AG08395 (cell line): ENCODE measurements around the gene OBSCN.
"Not testable (repeated sequence)": the region's sequence is repeated elsewhere in the genome, so short reads cannot be mapped to it uniquely, and the experiment has no call there.

Experiments used
- DNase-seq: peaks from one replicate; pipeline ENCODE4 v3.0.0; 2012; ENCODE audit warnings: mixed read lengths, low spot score

OBSCN gene

GRCh38 chr1:228170666-228171065 is 37.2 kb upstream of the OBSCN start:
- no peak for DNase-seq

- no peak for DNase-seq
Observed at GRCh38 chr1:228171221-228171891, 36.5 kb upstream of the OBSCN start.

GRCh38 chr1:228172591-228173527 is 35.0 kb upstream of the OBSCN start:
- DNase-seq = no peak

GRCh38 chr1:228173528-228174481 is 34.0 kb upstream of the OBSCN start:
- not testable (repeated sequence) for DNase-seq

- no peak for DNase-seq
Observed at GRCh38 chr1:228174482-228175315, 33.1 kb upstream of the OBSCN start.

- DNase-seq = no peak
Observed at GRCh38 chr1:228175316-228176023, 32.4 kb upstream of the OBSCN start.

GRCh38 chr1:228176024-228176395 is 31.8 kb upstream of the OBSCN start:
- DNase-seq = no peak

GRCh38 chr1:228176461-228177182 is 31.2 kb upstream of the OBSCN start:
- no peak for DNase-seq

- DNase-seq = no peak
Observed at GRCh38 chr1:228177183-228177475, 30.7 kb upstream of the OBSCN start.

GRCh38 chr1:228177721-228178710 is 29.8 kb upstream of the OBSCN start:
- no peak for DNase-seq

GRCh38 chr1:228178737-228179684 is 28.8 kb upstream of the OBSCN start:
- DNase-seq = no peak

- DNase-seq = no peak
Observed at GRCh38 chr1:228180271-228180958, 27.4 kb upstream of the OBSCN start.

GRCh38 chr1:228180959-228181644 is 26.7 kb upstream of the OBSCN start:
- no peak for DNase-seq

GRCh38 chr1:228181645-228182034 is 26.2 kb upstream of the OBSCN start:
- no peak for DNase-seq

- no peak for DNase-seq
Observed at GRCh38 chr1:228182296-228183030, 25.4 kb upstream of the OBSCN start.

- no peak for DNase-seq
Observed at GRCh38 chr1:228184152-228184551, 23.7 kb upstream of the OBSCN start.
